SH-SY5Y (cell line): Measurements from ENCODE around the gene NLRP10.

ENCODE experiments used
- GATA2 ChIP-seq: IDR thresholded peaks from 2 replicates; pipeline ENCODE4 v1.6.1; 2011; ENCODE audit warnings: mild to moderate bottlenecking, low read depth, low read length
- GATA3 ChIP-seq: IDR thresholded peaks from 2 replicates; pipeline ENCODE4 v1.6.1; 2011; ENCODE audit warnings: low read depth, mild to moderate bottlenecking, low read length, moderate library complexity

NLRP10 gene

DNA sequence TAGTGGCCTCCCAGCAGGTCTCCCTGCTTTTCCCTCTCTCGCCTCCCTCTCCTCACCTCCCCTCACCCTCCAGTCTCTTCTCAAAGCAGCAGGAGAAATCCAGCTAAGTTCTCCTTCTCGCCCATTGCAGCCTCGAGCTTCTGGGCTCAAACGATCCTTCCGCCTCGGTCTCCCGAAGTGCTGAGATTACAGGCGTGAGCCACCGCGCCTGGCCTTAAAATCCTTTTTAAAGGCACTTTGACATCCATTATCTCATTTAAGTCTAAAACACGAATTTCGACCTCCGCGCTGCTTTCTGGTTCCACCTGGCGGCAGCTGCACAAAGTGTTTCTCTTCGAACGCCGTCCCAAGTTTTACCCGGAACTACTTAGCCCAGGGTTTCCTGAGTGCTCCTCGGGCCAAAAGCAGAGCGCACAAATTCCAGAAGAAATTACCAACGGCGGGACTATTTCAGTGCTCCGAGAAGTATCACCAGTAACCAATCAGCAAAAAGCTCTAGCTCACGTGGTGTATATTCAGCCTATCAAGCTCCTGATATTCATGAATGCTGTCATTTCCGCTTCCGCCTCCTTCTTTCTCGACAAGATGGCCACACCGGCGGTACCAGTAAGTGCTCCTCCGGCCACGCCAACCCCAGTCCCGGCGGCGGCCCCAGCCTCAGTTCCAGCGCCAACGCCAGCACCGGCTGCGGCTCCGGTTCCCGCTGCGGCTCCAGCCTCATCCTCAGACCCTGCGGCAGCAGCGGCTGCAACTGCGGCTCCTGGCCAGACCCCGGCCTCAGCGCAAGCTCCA is 21.7 kb upstream of the NLRP10 start, which contains the start of gene EIF3F:
TSS of gene EIF3F (plus strand) at position 570 of the 792 bp plus-strand sequence. CDS start at position 586, 16 bp downstream.
- TF ChIP-seq GATA3 (no peak), GATA2 (no peak)

DNA sequence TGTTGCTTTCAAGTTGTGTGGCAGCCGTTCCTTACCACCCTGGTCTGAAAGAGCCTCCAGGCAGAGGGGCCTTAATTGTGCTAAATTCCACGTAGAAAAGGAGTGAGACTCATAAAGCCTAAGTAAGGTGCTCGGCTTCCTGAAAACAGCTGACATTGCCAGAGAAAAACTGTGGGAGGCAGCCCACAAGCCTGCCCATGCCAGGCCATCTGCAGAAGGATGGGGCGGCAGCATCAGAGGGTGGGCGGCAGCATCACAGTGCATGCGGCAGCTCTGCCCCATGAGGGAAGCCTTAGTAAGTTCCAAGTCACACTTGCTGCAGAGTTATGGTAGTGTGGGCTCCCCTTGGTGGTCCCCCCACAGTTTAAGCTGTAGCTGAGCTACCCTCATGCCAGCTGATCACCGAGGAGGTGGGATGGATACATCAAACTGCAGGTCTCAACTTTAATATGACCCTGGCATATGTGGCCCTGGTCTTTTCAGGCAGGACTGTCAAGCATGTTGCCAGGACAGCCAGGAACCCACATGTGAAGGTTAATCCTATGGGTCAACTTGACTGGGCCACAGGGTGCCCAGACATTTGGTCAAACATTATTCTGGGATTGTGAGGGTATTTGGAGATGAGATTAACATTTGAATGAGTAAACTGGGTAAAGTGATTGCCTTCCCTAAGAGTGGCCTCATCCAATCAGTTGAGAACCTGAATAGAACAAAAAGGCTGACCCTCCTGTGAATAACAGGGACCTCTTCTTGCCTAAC is 18.8 kb upstream of the NLRP10 start:
- TF ChIP-seq GATA2 (no peak), GATA3 (no peak)

DNA sequence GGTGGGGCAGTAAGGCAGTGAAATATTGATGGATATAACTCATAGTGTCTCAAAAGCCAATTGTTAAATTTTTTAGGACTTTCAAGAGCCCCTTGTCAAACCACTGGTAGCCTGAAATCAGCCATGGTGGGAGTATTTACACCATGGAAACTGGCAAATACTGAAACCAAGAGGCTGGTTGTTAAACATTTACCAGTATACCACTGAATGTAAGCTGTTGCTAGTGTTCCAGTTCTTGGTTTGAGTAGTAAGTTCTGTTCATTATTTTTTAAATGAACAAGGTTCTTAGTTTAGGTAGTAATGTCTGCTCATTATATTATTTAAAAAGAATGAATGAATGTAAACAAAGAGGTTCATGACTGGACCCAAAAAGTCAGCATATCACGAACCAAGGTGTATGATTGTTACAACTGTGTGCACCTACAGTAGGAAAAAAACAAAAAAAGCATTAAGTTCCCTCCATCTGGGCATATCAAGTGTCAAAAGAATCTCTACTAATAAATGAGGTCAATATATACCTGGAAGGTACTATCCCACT is 17.4 kb upstream of the NLRP10 start:
- TF ChIP-seq GATA2, result no peak
- TF ChIP-seq GATA3, result no peak

DNA sequence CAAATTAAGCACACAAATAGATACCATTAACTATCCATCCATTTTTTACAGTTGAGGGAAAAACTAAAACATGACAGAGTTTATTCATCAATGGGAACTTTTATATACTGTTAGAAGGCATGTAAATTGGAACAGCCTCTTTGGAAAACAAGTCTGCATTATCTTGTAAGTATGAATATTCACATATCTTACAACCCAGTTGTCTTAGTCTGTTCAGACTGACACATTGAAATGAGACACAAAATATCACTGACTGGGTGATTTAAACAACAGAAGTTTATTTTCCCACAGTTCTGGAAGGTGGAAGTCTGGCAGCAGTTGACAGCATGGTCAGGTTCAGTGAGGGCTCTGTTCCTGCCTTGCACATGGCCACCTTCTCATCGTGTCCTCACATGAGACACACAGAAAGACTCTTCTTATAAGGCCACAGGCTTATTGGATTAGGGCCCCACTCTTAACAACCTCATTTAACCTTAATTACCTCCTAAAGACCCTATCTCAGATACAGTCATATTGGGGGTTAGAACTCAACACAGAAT is 16.4 kb upstream of the NLRP10 start:
- no peak for TF ChIP-seq GATA3
- no peak for TF ChIP-seq GATA2

DNA sequence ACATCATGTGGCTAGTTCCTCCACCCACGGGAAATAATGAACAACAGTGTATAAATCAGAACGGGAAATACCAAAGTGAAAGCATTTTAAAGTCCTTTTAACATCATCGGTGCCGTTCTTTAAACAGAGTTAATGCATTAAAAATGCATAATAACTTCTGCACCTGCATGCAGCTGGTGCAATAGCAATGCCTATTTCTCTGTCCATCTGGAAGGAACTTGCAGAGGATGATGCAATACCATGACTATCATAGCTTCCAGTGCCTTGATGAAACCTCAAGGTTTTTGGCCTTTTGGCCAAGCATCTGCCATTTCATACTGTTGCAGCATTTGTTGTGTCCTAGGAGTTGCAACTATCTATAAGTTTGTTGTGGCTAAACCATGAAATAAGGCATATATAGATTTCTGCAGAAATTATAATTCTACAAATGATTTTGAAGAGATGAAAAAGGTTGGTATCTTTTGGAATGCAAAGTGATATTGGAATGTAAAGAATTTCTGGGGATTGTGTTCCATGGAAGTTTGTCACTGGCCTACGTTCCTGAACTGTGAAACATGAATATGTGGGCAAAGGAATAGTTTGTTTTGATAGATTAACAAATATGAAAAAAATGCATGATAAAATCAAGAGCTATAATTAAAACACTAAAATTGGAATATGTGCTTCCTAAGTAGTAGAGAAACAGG is 12.1 kb upstream of the NLRP10 start:
- TF ChIP-seq GATA2, result no peak
- no peak for TF ChIP-seq GATA3

DNA sequence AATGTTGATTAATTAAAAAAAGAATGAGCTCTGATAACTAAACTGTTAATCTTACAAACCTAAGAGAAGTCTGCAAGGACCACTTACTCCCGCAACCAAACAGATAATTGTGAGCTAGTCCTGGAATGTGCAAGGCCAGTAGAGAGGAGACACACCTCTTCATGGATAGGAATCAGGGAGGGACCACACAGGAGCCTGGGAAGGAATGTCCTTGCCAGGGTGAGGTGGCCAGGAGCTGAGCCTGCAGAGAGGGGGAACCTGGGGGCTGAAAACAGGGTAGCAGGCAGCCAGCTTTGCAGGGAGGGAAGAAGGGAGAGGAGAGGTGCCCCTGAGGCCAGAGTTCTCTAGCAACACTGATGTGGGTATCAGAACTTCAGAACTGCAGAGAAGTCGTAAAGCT is 9.4 kb upstream of the NLRP10 start:
- no peak for TF ChIP-seq GATA2
- no peak for TF ChIP-seq GATA3

DNA sequence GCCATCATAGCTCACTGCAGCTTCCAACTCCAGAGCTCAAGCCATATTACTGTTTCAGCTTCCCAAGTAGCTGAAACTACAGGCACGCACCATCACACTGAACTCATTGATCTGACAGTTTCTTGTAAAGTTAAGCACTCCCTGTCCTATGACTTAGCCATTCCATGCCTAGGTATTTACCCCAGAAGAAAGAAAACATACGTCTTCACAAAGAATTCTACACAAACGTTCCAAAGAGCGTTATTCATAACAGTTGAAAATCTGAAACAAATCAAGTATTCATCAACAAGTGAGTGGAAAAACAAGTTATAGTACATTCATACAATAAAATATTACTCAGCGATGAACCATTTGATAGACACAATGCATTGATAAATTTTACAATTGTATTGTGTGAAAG is 7.8 kb upstream of the NLRP10 start:
- TF ChIP-seq GATA3, result no peak
- TF ChIP-seq GATA2, result no peak

DNA sequence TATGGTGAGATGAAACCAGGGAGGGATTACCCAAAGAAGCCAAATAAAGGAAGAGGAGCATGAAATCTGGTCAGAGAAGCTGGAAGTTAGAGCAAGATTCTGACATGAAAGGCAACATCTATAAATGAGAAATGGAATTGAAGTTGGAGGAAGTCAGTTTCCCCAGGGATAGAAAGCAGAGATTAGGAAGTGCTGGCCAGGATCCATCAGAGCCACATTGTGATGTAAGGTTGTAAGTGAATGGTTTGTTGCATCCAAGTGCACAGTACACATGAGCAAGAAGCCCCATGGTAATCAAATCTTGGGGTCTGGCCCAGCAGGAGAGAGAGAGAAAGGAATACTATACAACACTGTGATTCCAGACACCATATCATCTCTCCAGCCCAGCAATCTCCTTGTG is 6.6 kb upstream of the NLRP10 start:
- TF ChIP-seq GATA2 (no peak), GATA3 (no peak)

DNA sequence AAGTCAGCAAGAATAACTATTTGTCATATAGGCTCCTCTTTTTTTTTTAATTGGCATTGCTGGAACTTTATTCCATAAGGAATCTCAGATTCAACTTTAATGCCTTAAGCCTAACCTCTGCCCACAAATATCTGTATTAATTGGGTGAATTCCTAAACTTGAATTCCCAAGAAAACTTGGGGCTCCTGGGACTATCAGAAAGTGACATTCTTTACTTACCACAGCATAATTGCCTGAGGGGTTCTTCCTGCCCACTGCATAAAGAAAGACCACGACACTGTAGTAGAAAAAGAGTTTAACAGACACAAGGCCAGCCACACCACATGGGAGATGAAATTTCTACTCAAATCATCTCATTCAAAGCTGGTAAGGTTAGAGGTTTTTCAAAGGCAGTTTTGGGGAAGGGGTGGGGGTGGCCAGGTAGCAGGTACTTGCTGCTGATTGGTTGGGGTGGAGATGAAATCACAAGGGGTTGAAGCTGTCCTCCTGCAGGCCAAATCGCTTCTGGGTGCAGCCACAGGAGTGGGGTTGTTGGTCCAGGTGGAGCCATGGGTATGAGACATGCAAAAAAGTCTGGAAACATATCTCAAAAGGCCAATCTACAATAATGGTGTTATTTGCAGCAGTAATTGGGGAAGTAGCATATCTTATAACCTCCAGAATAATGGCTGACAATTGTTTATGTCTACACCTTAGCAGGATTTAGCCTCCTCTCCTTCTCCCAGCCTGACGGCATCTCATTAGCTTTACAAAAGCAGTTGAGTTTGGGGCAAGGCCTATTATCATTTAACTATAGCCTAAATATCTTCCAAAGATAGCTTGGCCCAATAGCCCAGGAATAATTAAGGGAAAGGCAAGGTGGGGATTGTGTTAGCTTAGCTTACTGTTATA is 4.8 kb upstream of the NLRP10 start:
- TF ChIP-seq GATA3 (no peak), GATA2 (no peak)

DNA sequence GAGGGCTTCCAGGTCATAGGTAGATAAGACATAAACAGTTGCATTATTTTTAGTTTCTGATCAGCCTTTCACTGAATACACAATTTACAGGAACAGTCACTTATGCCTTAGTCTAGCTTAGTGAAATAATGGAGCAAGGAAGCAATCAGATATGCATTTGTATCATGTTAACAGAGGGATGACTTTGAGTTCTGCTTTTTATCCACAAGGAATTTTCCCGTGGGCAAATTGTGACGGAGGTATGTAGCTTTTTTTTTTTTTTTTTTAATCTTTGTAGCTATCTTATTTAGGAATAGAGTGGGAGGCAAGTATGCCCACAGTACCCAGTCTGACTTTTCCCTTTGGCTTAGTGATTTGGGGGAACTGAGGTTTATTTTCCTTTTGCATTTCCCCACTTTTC is 3.4 kb upstream of the NLRP10 start:
- no peak for TF ChIP-seq GATA2

DNA sequence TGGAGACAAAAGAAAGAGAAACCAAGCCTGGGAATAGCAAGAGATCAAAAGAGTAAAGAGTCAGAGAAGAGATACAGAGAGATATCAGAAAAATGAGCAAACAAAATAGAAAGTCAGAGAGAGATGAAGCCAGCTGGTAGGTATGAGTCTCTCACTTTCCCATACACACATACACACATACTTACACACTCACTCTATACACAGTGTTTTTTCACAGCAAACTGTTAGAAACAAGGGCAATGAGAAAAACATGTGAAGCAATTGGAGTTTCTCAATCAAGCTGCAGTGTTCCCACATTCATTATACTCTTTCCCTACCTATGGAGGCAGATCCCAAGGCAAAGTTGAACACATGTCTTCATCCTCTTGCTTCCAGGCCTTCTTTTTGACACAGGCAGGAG is 2.6 kb upstream of the NLRP10 start:
- TF ChIP-seq GATA2 (no peak), GATA3 (no peak)

DNA sequence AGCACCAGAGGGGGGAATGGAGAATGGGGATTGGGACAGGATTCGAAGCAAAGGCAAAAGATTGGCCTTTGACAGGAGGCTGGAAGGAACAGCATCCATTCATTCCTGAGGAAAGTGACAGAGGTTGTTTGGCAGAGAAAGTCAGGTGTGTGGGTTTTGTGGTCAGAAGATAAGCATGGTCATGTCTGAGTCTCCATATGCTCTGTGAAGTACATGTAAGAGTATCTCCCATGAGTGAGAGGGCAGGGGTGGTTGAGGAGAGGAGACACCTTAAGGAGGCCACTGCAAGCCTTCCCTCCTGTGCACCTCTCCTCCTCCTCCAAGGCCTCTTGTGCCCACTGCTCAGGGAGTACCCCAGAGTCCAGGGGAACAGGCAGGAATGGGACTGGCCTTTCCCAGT is 1.9 kb upstream of the NLRP10 start:
- TF ChIP-seq GATA3, result no peak
- TF ChIP-seq GATA2, result no peak

DNA sequence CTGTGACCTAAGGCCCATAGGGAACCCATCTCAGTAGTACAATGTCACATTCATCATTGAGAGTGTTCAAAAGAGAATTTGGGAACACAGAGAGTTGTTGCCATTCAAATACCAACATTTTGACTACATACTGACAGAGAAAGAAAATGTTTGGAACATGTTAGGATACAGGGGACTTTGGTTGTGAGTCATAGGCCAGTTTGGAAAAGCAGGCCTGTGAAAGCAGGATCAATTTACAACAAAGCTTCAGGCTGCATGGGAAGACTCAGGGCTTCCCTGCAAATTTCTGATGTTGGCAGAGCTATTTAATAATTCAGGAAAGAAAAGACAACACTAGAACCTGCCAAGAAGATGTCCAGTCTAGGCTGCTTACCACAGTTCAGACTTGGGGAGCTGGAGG is 374 bp downstream of the NLRP10 start:
- no peak for TF ChIP-seq GATA3
- no peak for TF ChIP-seq GATA2

DNA sequence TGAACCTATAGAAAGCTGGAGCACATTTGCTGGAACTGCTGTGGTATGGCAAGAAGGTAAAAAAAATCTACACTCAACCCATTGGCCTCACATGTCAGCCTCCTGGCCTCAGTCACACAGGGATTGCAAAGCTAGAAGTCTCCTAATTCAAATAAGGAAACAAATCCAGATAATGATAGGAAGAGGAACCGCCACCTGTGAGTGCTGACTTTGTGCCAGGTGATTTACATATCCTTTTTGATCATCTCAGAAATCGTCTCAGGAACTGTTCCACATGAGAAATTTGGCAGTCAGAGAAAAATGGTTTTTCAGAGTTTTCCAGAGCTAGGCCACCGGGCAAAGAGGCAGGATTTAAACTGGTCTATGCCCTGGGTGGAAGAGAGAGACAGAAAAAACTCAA is 986 bp downstream of the NLRP10 start:
- TF ChIP-seq GATA3, result no peak
- no peak for TF ChIP-seq GATA2
